GM12873 (cell line): ENCODE results near the gene CNTNAP1.

Source experiments
- CTCF ChIP-seq: IDR thresholded peaks from 2 replicates; pipeline ENCODE4 v1.5.1; 2012; ENCODE audit warnings: low read depth, mild to moderate bottlenecking, moderate library complexity, low read length, control low read depth; ENCODE audit not compliant: insufficient read depth; ENCODE audit errors: missing control alignments

The CNTNAP1 gene

GRCh38 chr17:42694524-42694923 lies 12.2 kb downstream of the CNTNAP1 start:
- TF ChIP-seq CTCF, result no peak

- TF ChIP-seq CTCF, result no peak
Measured at GRCh38 chr17:42695500-42695899, 13.2 kb downstream of the CNTNAP1 start.

GRCh38 chr17:42697108-42697811 lies 14.9 kb downstream of the CNTNAP1 start:
- TF ChIP-seq CTCF, result no peak

GRCh38 chr17:42698736-42699414 lies 16.5 kb downstream of the CNTNAP1 start:
- TF ChIP-seq CTCF, result no peak

- no peak for TF ChIP-seq CTCF
Measured at GRCh38 chr17:42699415-42699740, 17.0 kb downstream of the CNTNAP1 start.

- TF ChIP-seq CTCF, result no peak
Measured at GRCh38 chr17:42700586-42701289, 18.4 kb downstream of the CNTNAP1 start.

GRCh38 chr17:42702446-42702845 lies 20.1 kb downstream of the CNTNAP1 start:
- TF ChIP-seq CTCF, result no peak
